Adrenal gland (tissue), 5 donors: ENCODE results near the gene SPRED2.
"Not testable (repeated sequence)": the region's sequence is repeated elsewhere in the genome, so short reads cannot be mapped to it uniquely, and the experiment has no call there.

Experiments used
- CTCF ChIP-seq, 6 experiments: fragments of 450-650 bp in 4 of 6; fragments of 200-600 bp in 2 of 6; sonication (generic) in 1 of 6; IDR thresholded peaks; 1 replicate in 5 of 6; 2 replicates in 1 of 6; pipeline versions ENCODE4 v1.5.1 to v1.8.0; 2016 to 2021; ENCODE audit warnings: antibody characterized with exemption in 6 of 6, mild to moderate bottlenecking in 2 of 6, moderate library complexity in 1 of 6
- POLR2A ChIP-seq, 2 donors: fragments of 450-650 bp; IDR thresholded peaks; one replicate each; pipeline ENCODE4 v1.6.1; 2017; ENCODE audit warnings: antibody characterized with exemption in 2 of 2, mild to moderate bottlenecking in 2 of 2, moderate library complexity in 1 of 2
- donor health status: DM: no; HTN: no; CAD: no.

DNA sequence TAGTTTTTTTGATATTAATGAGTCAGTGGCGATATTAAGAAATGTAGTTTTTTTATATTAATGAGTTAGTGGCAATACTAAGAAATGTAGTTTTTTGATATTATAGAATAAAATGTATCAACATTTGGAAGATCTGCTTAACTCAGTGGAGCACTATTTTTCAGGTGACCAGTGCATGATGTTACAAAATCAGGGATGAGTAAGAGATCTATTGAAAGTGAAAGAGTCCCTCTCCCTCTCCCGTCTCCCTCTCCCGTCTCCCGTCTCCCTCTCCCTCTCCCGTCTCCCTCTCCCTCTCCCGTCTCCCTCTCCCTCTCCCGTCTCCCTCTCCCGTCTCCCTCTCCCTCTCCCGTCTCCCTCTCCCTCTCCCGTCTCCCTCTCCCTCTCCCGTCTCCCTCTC, 94.5 kb downstream of the SPRED2 start:
- TF ChIP-seq POLR2A, CTCF (IDR thresholded peaks at IDR 0.05): not testable (repeated sequence)
